ENCODE results near the gene RTBDN. TPM values are rescaled to one million over a fixed set of nuclear protein-coding genes. Genes with fewer than 3 reads are reported as not detected.

RTBDN gene
- total RNA-seq, 1 experiment from 2014 or later: 25.1 TPM

- Histone ChIP-seq H4K20me1 (ENCODE audit: insufficient read depth) (no peaks in the 10 kb centered on the region), H3K9me2 (ENCODE audit: insufficient read depth) (no peaks in the 10 kb centered on the region), H3K9ac (ENCODE audit: low read length) (peak overlapping the region; percentile 58), H3K36me3 (ENCODE audit: control insufficient read depth in 1 of 2, insufficient read depth in 2 of 2, low read length in 2 of 2) (peaks cover 4 to 19% of the 10 kb centered on the region in 2 experiments; a peak in 3 of 4 replicates), H3K79me2 (ENCODE audit: insufficient read depth, low read length) (peaks cover 40% of the 10 kb centered on the region), H3K4me1 (ENCODE audit: control insufficient read depth in 1 of 2, insufficient read depth in 2 of 2, low read length in 2 of 2) (peaks cover 29 to 68% of the 10 kb centered on the region in 2 experiments), H3K27me3 (ENCODE audit: insufficient read depth, low read length) (no peaks in the 10 kb centered on the region), H3K4me2 (ENCODE audit: low read length) (peak overlapping the region; percentile 72), H3K9me3 (ENCODE audit: control insufficient read depth in 1 of 2, insufficient read depth in 1 of 2, low read depth in 1 of 2, low read length in 2 of 2) (no peaks in the 10 kb centered on the region), H3K4me3 (replicated peaks in 1 of 2; ENCODE audit: low read depth in 1 of 2, low read length in 2 of 2) (peak overlapping the region in 1 of 2 experiments; percentile 33; a peak in 1 of 4 replicates), H2AFZ (ENCODE audit: low read depth, low read length, poor library complexity, severe bottlenecking) (no peak overlapping the region), H3K27ac (ENCODE audit: low read depth, low read length) (peak overlapping the region; percentile 70)
- intact Hi-C loops (cut with micrococcal nuclease): loop anchor here (1.0 to 2.0 kb wide), 4 partner anchors 19 to 120 kb away; no protein-coding TSS in a partner anchor
- TF ChIP-seq RAD21 (IDR thresholded peaks at IDR 0.05; ENCODE audit: low read depth) (no peak), POLR2A (IDR thresholded peaks at IDR 0.05; ENCODE audit: borderline replicate concordance, extremely low read depth, insufficient read depth, insufficient read length) (peak; percentile 0), CEBPB (IDR thresholded peaks at IDR 0.05; ENCODE audit: low read depth) (no peak), CBX3 (IDR thresholded peaks at IDR 0.05; ENCODE audit: low read depth) (no peak), FOSL1 (IDR thresholded peaks at IDR 0.05; ENCODE audit: low read depth) (no peak), POLR2AphosphoS5 (IDR thresholded peaks at IDR 0.05; ENCODE audit: low read depth, low read length) (peak; percentile 59), EZH2 (IDR thresholded peaks at IDR 0.05) (no peak), CTCF (IDR thresholded peaks at IDR 0.05 in 2 of 3, conservative IDR thresholded peaks at IDR 0.05 in 1 of 3; ENCODE audit: borderline replicate concordance in 1 of 3, insufficient read depth in 1 of 3, low read depth in 2 of 3, low read length in 2 of 3) (peak in 2 of 3 experiments; percentile 93 to 94; a peak in 4 of 6 replicates), YY1 (IDR thresholded peaks at IDR 0.05; ENCODE audit: extremely low read depth, insufficient replicate concordance, low read depth, low read length) (no peak), EGR1 (IDR thresholded peaks at IDR 0.05; ENCODE audit: low read depth) (no peak)
- DNase-seq (ENCODE audit: low read depth, low spot score) (no peak), ATAC-seq (peak; percentile 32)
- CTCF ChIA-PET: interaction anchor here (0.7 to 6.4 kb wide), 15 partner anchors 10 to 169 kb away, joined by 3 to 123 read pairs (median 4); partner anchors contain the start of genes HOOK2, RNASEH2A and TRIR
- no TSS peak for BruUV-seq (replicated peaks)
- RAD21 ChIA-PET (ENCODE audit: low non-redundant PET in 1 of 2, low total read pairs in 2 of 2, uncharacterized antibody in 2 of 2, unreplicated experiment in 2 of 2): interaction anchor here (0.8 to 3.4 kb wide), 7 partner anchors 19 to 36 kb away, joined by 4 to 17 read pairs (median 11); no protein-coding TSS in a partner anchor
- POLR2A ChIA-PET: interaction anchor here (0.7 to 6.7 kb wide), 7 partner anchors 14 to 85 kb away, joined by 3 to 172 read pairs (median 3); partner anchors contain the start of genes DNASE2 and HOOK2
Observed at GRCh38 chr19:12796146-12797071, 38.0 kb downstream of the RTBDN start.

Measured in HCT116 (cell line).